WTC11 (cell line): ENCODE data around the gene MYO1F. TPM values are rescaled to one million over a fixed set of nuclear protein-coding genes. Genes with fewer than 3 reads are reported as not detected.
"Not testable (repeated sequence)": the region's sequence is repeated elsewhere in the genome, so short reads cannot be mapped to it uniquely, and the experiment has no call there.

Experiments
- ATAC-seq: fragments of 200-7000 bp; cut with Tn5 transposase; 2 replicates; pipeline ENCODE4 v1.10.0; 2021; ENCODE audit warnings: mild to moderate bottlenecking, moderate library complexity
- CTCF ChIA-PET: fragments of 300-600 bp; sonication (Branson Sonifier 250); formaldehyde crosslinking; loops from one replicate; lab custom pipeline; 2021; ENCODE audit warnings: antibody characterized with exemption; lab: Charles Lee
- POLR2A ChIA-PET: fragments of 350-600 bp; sonication (Branson Sonifier 250); formaldehyde crosslinking; loops from one replicate; lab custom pipeline; 2021; ENCODE audit warnings: antibody characterized with exemption; lab: Charles Lee
- DNase-seq: peaks from one replicate; pipeline ENCODE4 v3.0.0; 2021; ENCODE audit warnings: low spot score
- H3K27ac Mint-ChIP-seq: 2 replicates; pipeline ENCODE4 v1.8.0; 2021; ENCODE audit warnings: mixed read lengths
- H3K27me3 Mint-ChIP-seq: 2 replicates; pipeline ENCODE4 v1.8.0; 2021; ENCODE audit warnings: low read depth, mild to moderate bottlenecking, moderate library complexity, mixed read lengths
- H3K36me3 Mint-ChIP-seq: 2 replicates; pipeline ENCODE4 v1.8.0; 2021; ENCODE audit warnings: mixed read lengths
- H3K4me1 Mint-ChIP-seq: 2 replicates; pipeline ENCODE4 v1.8.0; 2022; ENCODE audit warnings: mixed read lengths
- H3K4me3 Mint-ChIP-seq: 2 replicates; pipeline ENCODE4 v1.8.0; 2021; ENCODE audit warnings: mild to moderate bottlenecking, moderate library complexity, mixed read lengths
- H3K9me3 Mint-ChIP-seq: 2 replicates; pipeline ENCODE4 v1.8.0; 2021; ENCODE audit warnings: mixed read lengths
- ATF1 ChIP-seq: sonication (generic); formaldehyde crosslinking; IDR thresholded peaks from 2 replicates; pipeline ENCODE4 v1.8.1; 2023; ENCODE audit warnings: mild to moderate bottlenecking, moderate library complexity, missing genetic modification reagents
- ETV6 ChIP-seq: sonication (generic); formaldehyde crosslinking; IDR thresholded peaks from 2 replicates; pipeline ENCODE4 v1.8.1; 2022; ENCODE audit warnings: mild to moderate bottlenecking, missing genetic modification reagents
- JUN ChIP-seq: sonication (generic); formaldehyde crosslinking; IDR thresholded peaks from 2 replicates; pipeline ENCODE4 v1.8.0; 2023; ENCODE audit warnings: mild to moderate bottlenecking, missing genetic modification reagents
- MXD4 ChIP-seq: fragments of 250-450 bp; sonication (Bioruptor Pico); IDR thresholded peaks from 2 replicates; pipeline ENCODE4 v1.8.0; 2021; ENCODE audit warnings: mild to moderate bottlenecking, moderate library complexity, borderline replicate concordance
- SMAD3 ChIP-seq: sonication (generic); formaldehyde crosslinking; IDR thresholded peaks from 2 replicates; pipeline ENCODE4 v1.8.0; 2022; ENCODE audit warnings: missing genetic modification reagents, mild to moderate bottlenecking, borderline replicate concordance
- TEAD4 ChIP-seq: sonication (generic); formaldehyde crosslinking; IDR thresholded peaks from 2 replicates; pipeline ENCODE4 v1.8.0; 2022; ENCODE audit warnings: mild to moderate bottlenecking, missing genetic modification reagents
- ZNF232 ChIP-seq: sonication (generic); formaldehyde crosslinking; IDR thresholded peaks from 2 replicates; pipeline ENCODE4 v1.8.0; 2022; ENCODE audit warnings: mild to moderate bottlenecking, missing genetic modification reagents
- ZNF396 ChIP-seq: fragments of 250-450 bp; sonication (Bioruptor Pico); IDR thresholded peaks from 2 replicates; pipeline ENCODE4 v1.8.0; 2021; ENCODE audit warnings: mild to moderate bottlenecking, moderate library complexity, borderline replicate concordance
- ZNF671 ChIP-seq: fragments of 250-450 bp; sonication (Bioruptor Pico); IDR thresholded peaks from 2 replicates; pipeline ENCODE4 v1.8.0; 2021; ENCODE audit warnings: mild to moderate bottlenecking
- total RNA-seq: library from RNA; stranded (reverse); gene quantifications from 3 replicates; pipeline ENCODE4 v1.2.3, GENCODE V29; 2021
- TF ChIP-seq, protein P1 (sequence below): sonication (generic); formaldehyde crosslinking; IDR thresholded peaks from 2 replicates; pipeline ENCODE4 v1.8.1; 2023; ENCODE audit warnings: mild to moderate bottlenecking, missing genetic modification reagents
- TF ChIP-seq, protein P2 (sequence below): sonication (generic); formaldehyde crosslinking; IDR thresholded peaks from 2 replicates; pipeline ENCODE4 v1.8.0; 2022; ENCODE audit warnings: mild to moderate bottlenecking, missing genetic modification reagents
- TF ChIP-seq, protein P3 (sequence below): sonication (generic); formaldehyde crosslinking; IDR thresholded peaks from 2 replicates; pipeline ENCODE4 v1.8.0; 2022; ENCODE audit warnings: mild to moderate bottlenecking, missing genetic modification reagents
- TF ChIP-seq, protein P4 (sequence below): sonication (generic); formaldehyde crosslinking; IDR thresholded peaks from 2 replicates; pipeline ENCODE4 v1.8.1; 2022; ENCODE audit warnings: low read depth, mild to moderate bottlenecking, moderate library complexity, missing genetic modification reagents, borderline replicate concordance
- TF ChIP-seq, protein P5 (sequence below): sonication (generic); formaldehyde crosslinking; IDR thresholded peaks from 2 replicates; pipeline ENCODE4 v1.8.1; 2022; ENCODE audit warnings: mild to moderate bottlenecking, moderate library complexity, missing genetic modification reagents
- TF ChIP-seq, protein P6 (sequence below): fragments of 200-600 bp; IDR thresholded peaks from 2 replicates; pipeline ENCODE4 v1.8.0; 2022; ENCODE audit warnings: antibody characterized with exemption

MYO1F gene
- total RNA-seq, 1 experiment from 2014 or later, result 2.8 TPM

DNA sequence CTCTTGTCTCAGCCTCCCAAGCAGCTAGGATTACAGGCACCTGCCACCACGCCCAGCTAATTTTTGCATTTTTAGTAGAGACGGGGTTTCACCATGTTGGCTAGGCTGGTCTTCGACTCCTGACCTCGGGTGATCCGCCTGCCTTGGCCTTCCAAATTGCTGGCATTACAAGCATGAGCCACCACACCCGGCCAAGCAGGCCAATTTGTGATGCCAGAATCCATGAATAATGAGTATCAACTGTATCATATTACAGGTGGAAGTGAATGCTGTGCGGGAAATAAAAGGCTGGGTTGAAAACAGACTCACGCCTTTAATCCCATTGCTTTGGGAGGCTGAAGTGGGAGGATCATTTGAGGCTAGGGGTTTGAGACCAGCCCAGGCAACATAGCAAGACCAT, 49.6 kb upstream of the MYO1F start (continued):
- TF ChIP-seq, protein P1, sequence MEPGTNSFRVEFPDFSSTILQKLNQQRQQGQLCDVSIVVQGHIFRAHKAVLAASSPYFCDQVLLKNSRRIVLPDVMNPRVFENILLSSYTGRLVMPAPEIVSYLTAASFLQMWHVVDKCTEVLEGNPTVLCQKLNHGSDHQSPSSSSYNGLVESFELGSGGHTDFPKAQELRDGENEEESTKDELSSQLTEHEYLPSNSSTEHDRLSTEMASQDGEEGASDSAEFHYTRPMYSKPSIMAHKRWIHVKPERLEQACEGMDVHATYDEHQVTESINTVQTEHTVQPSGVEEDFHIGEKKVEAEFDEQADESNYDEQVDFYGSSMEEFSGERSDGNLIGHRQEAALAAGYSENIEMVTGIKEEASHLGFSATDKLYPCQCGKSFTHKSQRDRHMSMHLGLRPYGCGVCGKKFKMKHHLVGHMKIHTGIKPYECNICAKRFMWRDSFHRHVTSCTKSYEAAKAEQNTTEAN (CRISPR knock-in tag), result no peak
- TF ChIP-seq, protein P2, sequence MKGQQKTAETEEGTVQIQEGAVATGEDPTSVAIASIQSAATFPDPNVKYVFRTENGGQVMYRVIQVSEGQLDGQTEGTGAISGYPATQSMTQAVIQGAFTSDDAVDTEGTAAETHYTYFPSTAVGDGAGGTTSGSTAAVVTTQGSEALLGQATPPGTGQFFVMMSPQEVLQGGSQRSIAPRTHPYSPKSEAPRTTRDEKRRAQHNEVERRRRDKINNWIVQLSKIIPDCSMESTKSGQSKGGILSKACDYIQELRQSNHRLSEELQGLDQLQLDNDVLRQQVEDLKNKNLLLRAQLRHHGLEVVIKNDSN (CRISPR knock-in tag), result no peak
- no peak for TF ChIP-seq MXD4
- TF ChIP-seq SMAD3 (CRISPR knock-in tag), result no peak
- TF ChIP-seq ATF1 (CRISPR knock-in tag), result no peak

DNA sequence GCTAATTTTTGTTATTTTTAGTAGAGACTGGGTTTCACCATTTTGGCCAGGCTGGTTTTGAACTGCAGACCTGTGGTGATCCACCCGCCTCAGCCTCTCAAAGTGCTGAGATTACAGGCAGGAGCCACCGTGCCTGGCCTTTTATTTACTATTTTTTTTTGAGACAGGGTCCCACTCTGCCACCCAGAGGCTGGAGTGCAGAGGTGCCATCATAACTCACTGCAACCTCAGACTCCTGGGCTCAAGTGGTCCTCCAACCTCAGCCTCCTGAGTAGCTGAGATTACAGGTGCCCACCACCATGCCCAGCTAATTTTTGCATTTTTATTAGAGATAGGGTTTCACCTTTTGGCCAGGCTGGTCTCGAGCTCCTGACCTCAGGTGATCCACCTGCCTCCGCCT, 45.6 kb upstream of the MYO1F start:
- H3K4me1 Mint-ChIP-seq, H3K27me3 Mint-ChIP-seq, H3K27ac Mint-ChIP-seq, H3K36me3 Mint-ChIP-seq, DNase-seq, POLR2A ChIA-PET, H3K9me3 Mint-ChIP-seq, H3K4me3 Mint-ChIP-seq: not testable (repeated sequence)
- ATAC-seq, result peak; percentile 58; the same call in 1 of the 2 replicates
- CTCF ChIA-PET, result interaction anchor here (0.6 to 2.1 kb wide), 6 partner anchors 29 to 161 kb away, joined by 3 to 12 read pairs (median 4); partner anchors contain the start of gene ACTL9

DNA sequence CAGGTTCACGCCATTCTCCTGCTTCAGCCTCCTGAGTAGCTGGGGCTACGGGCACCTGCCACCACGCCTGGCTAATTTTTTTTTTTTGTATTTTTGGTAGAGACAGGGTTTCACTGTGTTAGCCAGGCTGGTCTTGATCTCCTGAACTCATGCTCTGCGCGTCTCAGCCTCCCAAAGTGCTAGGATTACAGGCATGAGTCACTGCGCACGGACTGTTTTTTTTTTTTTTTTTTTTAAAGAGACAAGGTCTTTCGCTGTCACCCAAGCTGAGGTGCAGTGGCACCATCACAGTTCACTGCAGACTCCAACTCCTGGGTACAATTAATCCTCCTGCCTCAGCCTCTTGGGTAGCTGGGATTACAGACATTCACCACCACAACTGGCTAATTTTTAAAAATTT, 41.5 kb upstream of the MYO1F start:
- Mint-ChIP-seq H3K36me3 (no peaks in the 10 kb centered on the region), H3K4me3 (no peak overlapping the region), H3K4me1 (no peaks in the 10 kb centered on the region; the same call in 1 of the 2 replicates), H3K9me3 (no peaks in the 10 kb centered on the region), H3K27me3 (no peaks in the 10 kb centered on the region), H3K27ac (no peak overlapping the region)
- CTCF ChIA-PET, result no interaction called here
- POLR2A ChIA-PET, result no interaction called here
- TF ChIP-seq TEAD4 (CRISPR knock-in tag) (no peak), ZNF671 (CRISPR knock-in tag) (no peak), ZNF232 (no peak), ETV6 (no peak)
- TF ChIP-seq, protein P3, sequence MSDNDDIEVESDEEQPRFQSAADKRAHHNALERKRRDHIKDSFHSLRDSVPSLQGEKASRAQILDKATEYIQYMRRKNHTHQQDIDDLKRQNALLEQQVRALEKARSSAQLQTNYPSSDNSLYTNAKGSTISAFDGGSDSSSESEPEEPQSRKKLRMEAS, result no peak
- TF ChIP-seq, protein P4, sequence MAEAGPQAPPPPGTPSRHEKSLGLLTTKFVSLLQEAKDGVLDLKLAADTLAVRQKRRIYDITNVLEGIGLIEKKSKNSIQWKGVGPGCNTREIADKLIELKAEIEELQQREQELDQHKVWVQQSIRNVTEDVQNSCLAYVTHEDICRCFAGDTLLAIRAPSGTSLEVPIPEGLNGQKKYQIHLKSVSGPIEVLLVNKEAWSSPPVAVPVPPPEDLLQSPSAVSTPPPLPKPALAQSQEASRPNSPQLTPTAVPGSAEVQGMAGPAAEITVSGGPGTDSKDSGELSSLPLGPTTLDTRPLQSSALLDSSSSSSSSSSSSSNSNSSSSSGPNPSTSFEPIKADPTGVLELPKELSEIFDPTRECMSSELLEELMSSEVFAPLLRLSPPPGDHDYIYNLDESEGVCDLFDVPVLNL (CRISPR knock-in tag), result no peak
- TF ChIP-seq, protein P5, sequence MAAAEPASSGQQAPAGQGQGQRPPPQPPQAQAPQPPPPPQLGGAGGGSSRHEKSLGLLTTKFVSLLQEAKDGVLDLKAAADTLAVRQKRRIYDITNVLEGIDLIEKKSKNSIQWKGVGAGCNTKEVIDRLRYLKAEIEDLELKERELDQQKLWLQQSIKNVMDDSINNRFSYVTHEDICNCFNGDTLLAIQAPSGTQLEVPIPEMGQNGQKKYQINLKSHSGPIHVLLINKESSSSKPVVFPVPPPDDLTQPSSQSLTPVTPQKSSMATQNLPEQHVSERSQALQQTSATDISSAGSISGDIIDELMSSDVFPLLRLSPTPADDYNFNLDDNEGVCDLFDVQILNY (CRISPR knock-in tag), result no peak
- DNase-seq (no peak), ATAC-seq (no peak)

DNA sequence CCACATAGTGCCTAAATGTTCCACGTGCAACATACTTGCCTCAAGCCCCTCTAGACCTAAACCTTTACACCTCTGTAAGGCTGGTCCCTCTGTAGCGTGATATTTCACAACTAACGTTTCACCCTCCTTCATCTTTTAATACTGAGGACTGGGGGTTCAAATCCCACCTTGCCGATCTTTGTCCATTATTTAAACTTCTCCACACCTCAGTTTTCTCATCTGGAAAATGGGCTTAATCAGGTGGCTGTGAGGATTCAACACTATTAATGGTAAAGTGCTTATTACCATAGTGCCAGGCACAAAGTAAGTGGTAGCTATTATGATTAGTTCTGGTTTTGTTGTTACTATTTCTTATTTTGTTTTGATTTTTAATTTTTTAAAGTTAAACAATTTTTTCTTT, 40.7 kb upstream of the MYO1F start:
- Mint-ChIP-seq H3K9me3 (no peaks in the 10 kb centered on the region), H3K4me1 (no peaks in the 10 kb centered on the region; the same call in 1 of the 2 replicates), H3K4me3 (no peak overlapping the region), H3K27ac (no peak overlapping the region), H3K36me3 (no peaks in the 10 kb centered on the region), H3K27me3 (no peaks in the 10 kb centered on the region)
- DNase-seq (no peak), ATAC-seq (no peak)
- ChIA-PET CTCF (interaction anchor here (0.6 kb wide), 1 partner anchor 9 kb away, joined by 3 read pairs; no protein-coding TSS in a partner anchor), POLR2A (no interaction called here)
- TF ChIP-seq TEAD4 (CRISPR knock-in tag), result no peak
- no peak for TF ChIP-seq ZNF396 (CRISPR knock-in tag)
- TF ChIP-seq, protein P6, sequence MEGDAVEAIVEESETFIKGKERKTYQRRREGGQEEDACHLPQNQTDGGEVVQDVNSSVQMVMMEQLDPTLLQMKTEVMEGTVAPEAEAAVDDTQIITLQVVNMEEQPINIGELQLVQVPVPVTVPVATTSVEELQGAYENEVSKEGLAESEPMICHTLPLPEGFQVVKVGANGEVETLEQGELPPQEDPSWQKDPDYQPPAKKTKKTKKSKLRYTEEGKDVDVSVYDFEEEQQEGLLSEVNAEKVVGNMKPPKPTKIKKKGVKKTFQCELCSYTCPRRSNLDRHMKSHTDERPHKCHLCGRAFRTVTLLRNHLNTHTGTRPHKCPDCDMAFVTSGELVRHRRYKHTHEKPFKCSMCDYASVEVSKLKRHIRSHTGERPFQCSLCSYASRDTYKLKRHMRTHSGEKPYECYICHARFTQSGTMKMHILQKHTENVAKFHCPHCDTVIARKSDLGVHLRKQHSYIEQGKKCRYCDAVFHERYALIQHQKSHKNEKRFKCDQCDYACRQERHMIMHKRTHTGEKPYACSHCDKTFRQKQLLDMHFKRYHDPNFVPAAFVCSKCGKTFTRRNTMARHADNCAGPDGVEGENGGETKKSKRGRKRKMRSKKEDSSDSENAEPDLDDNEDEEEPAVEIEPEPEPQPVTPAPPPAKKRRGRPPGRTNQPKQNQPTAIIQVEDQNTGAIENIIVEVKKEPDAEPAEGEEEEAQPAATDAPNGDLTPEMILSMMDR, result no peak
- TF ChIP-seq JUN, result no peak

DNA sequence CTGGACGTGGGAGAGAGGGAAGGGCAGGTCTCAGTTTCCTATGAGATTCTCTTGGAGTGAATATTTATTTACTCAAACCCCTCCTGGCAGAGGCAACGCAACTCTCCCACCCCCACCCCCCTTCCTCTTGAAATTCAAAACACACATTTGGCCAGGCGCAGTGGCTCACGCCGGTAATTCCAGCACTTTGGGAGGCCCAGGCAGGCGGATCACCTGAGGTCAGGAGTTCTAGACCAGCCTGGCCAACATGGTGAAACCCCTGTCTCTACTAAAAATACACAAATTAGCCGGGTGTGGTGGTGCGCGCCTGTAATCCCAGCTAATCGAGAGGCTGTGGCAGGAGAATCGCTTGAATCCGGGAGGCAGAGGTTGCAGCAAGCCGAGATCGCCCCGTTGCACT, 40.1 kb upstream of the MYO1F start:
- ATAC-seq, H3K27me3 Mint-ChIP-seq, H3K4me1 Mint-ChIP-seq, DNase-seq, POLR2A ChIA-PET, H3K9me3 Mint-ChIP-seq, H3K4me3 Mint-ChIP-seq, H3K27ac Mint-ChIP-seq, H3K36me3 Mint-ChIP-seq: not testable (repeated sequence)
- CTCF ChIA-PET, result interaction anchor here (0.6 to 2.7 kb wide), 5 partner anchors 10 to 39 kb away, joined by 3 to 31 read pairs (median 15); partner anchors contain the start of gene MYO1F
